ENCODE data around the gene QARS1. TPM values are rescaled to one million over a fixed set of nuclear protein-coding genes. Genes with fewer than 3 reads are reported as not detected.

Gene QARS1
- total and polyA plus RNA-seq, 2 donors, result 197 to 242 TPM

DNA sequence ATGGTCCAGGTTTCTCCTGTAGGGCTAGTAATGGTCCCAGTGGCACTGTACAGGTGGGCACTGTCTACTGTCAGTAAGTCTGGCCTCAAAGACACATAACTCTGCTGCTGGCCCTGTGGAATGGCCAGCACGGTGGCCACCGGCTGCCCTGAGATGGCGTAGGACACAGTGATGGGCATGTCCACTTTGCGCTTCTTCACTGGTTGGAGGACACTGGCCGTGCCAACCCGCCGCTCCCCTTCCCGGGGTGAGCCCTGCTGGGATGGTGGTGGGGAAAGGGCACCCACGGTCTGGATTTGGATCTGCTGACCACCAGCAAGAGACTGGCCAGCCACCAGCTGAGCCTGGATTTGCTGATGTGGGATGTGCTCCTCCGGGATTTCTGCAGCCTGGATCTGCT lies 47.3 kb downstream of the QARS1 start:
- Histone ChIP-seq H3K27ac (ENCODE audit: low read depth) (no peak overlapping the region), H3K4me3 (ENCODE audit: low read depth, low read length) (no peak overlapping the region), H3K4me1 (ENCODE audit: insufficient read depth) (no peaks in the 10 kb centered on the region), H3K36me3 (ENCODE audit: insufficient read depth) (peaks cover 6% of the 10 kb centered on the region)
- no peak for DNase-seq (ENCODE audit: extremely low spot score)
- 97% methylated on average over 10 of the region's 10 CpGs for WGBS

DNA sequence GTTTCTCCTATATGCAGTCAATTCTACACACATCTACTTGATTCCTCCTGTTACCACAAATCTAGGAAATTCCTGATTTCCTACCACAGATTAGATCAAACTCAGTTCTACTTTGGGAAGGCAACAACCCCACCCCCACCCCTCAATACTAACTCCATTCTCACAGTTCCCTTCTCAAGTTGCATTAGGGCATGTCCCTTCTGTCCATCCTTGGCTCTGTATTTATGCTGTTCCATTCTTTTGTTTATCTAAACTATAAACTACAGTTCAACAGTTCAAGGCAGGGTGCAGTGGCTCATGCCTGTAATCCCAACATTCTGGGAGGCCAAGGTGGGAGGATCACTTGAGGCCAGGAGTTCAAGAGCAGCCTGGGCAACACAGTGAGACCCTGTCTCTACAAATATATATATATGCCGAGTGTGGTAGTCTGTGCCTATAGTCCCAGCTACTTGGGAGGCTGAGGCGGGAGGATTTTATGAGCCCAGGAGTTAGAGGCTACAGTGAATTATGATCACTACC lies 50.2 kb downstream of the QARS1 start:
- whole genome bisulfite sequencing, result 94% methylated on average over 2 of the region's 2 CpGs

DNA sequence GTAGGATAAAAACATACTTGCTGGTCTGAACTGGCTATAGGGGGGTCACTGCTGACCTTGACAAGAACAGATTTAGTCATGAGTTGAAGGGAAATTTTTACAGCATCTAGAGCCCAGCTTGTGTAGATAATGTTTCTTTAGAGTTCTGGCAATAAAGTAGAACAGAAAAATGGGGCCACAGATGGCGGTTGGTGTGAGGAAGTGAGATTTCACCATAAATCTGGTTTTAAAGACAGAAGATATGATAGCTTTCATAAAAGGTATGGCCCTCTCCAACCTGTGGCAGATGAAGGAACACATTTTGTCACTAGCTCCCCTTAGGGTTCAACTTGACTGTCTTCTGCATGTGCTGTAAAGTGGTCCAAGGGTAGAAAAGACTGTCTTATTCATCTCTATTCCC lies 51.0 kb downstream of the QARS1 start:
- 98% methylated on average over 1 of the region's 1 CpG for WGBS
- DNase-seq (ENCODE audit: extremely low spot score), result no peak
- no peaks in the 10 kb centered on the region for H3K4me1 ChIP-seq (ENCODE audit: insufficient read depth)
- H3K27ac ChIP-seq (ENCODE audit: low read depth), result no peak overlapping the region
- peaks cover 3% of the 10 kb centered on the region for H3K36me3 ChIP-seq (ENCODE audit: insufficient read depth)
- H3K4me3 ChIP-seq (ENCODE audit: low read depth, low read length), result no peak overlapping the region

More for the DNA sequence above, 50.2 kb downstream of the QARS1 start:
- no peak overlapping the region for H3K27ac ChIP-seq (ENCODE audit: low read depth)
- no peaks in the 10 kb centered on the region for H3K4me1 ChIP-seq (ENCODE audit: insufficient read depth)
- DNase-seq (ENCODE audit: extremely low spot score), result no peak
- H3K36me3 ChIP-seq (ENCODE audit: insufficient read depth), result peaks cover 3% of the 10 kb centered on the region
- no peak overlapping the region for H3K4me3 ChIP-seq (ENCODE audit: low read depth, low read length)

Small RNAs within 50 kb of the gene (small RNA-seq; reads per million reads assigned to genes)
- not detected for gene RN7SL182P

Other genes with a start within 250 kb of the QARS1 start
- 11.0 TPM for gene SLC25A20, start 205.9 kb downstream of the QARS1 start, total RNA-seq
- gene SLC25A20, start 205.9 kb downstream of the QARS1 start, polyA plus RNA-seq, result 14.1 TPM
- gene ARIH2, start 185.9 kb downstream of the QARS1 start, total RNA-seq, result 71.6 TPM
- 59.9 TPM for gene ARIH2, start 185.9 kb downstream of the QARS1 start, polyA plus RNA-seq
- 30.9 TPM for gene P4HTM, start 114.5 kb downstream of the QARS1 start, total RNA-seq
- 31.6 TPM for gene P4HTM, start 114.5 kb downstream of the QARS1 start, polyA plus RNA-seq
- 66.2 TPM for gene WDR6, start 97.4 kb downstream of the QARS1 start, total RNA-seq
- gene WDR6, start 97.4 kb downstream of the QARS1 start, polyA plus RNA-seq, result 132 TPM
- 26.7 TPM for gene DALRD3, start 86.2 kb downstream of the QARS1 start, total RNA-seq
- 28.3 TPM for gene DALRD3, start 86.2 kb downstream of the QARS1 start, polyA plus RNA-seq
- 43.2 TPM for gene NDUFAF3, start 82.6 kb downstream of the QARS1 start, total RNA-seq
- 81.6 TPM for gene NDUFAF3, start 82.6 kb downstream of the QARS1 start, polyA plus RNA-seq
- gene IMPDH2, start 75.4 kb downstream of the QARS1 start, total RNA-seq, result 247 TPM
- 192 TPM for gene IMPDH2, start 75.4 kb downstream of the QARS1 start, polyA plus RNA-seq
- gene QRICH1, start 10.7 kb downstream of the QARS1 start, total RNA-seq, result 63.0 TPM
- gene QRICH1, start 10.7 kb downstream of the QARS1 start, polyA plus RNA-seq, result 40.7 TPM
- gene USP19, start 16.1 kb upstream of the QARS1 start, total RNA-seq, result 30.8 TPM
- 44.8 TPM for gene USP19, start 16.1 kb upstream of the QARS1 start, polyA plus RNA-seq
- gene LAMB2, start 28.3 kb upstream of the QARS1 start, total RNA-seq, result 429 TPM
- 366 TPM for gene LAMB2, start 28.3 kb upstream of the QARS1 start, polyA plus RNA-seq
- gene CCDC71, start 61.6 kb upstream of the QARS1 start, total RNA-seq, result 10.3 TPM
- gene CCDC71, start 61.6 kb upstream of the QARS1 start, polyA plus RNA-seq, result 25.6 TPM
- gene KLHDC8B, start 66.8 kb upstream of the QARS1 start, total RNA-seq, result 27.3 TPM
- gene KLHDC8B, start 66.8 kb upstream of the QARS1 start, polyA plus RNA-seq, result 80.8 TPM
- 6.0 TPM for gene C3orf62, start 172.5 kb upstream of the QARS1 start, total RNA-seq
- 3.0 TPM for gene C3orf62, start 172.5 kb upstream of the QARS1 start, polyA plus RNA-seq
- 23.7 TPM for gene USP4, start 235.3 kb upstream of the QARS1 start, total RNA-seq
- gene USP4, start 235.3 kb upstream of the QARS1 start, polyA plus RNA-seq, result 34.2 TPM

Data from urinary bladder (tissue), 4 donors.